ENCODE measurements around the gene KSR1.

Gene KSR1

DNA sequence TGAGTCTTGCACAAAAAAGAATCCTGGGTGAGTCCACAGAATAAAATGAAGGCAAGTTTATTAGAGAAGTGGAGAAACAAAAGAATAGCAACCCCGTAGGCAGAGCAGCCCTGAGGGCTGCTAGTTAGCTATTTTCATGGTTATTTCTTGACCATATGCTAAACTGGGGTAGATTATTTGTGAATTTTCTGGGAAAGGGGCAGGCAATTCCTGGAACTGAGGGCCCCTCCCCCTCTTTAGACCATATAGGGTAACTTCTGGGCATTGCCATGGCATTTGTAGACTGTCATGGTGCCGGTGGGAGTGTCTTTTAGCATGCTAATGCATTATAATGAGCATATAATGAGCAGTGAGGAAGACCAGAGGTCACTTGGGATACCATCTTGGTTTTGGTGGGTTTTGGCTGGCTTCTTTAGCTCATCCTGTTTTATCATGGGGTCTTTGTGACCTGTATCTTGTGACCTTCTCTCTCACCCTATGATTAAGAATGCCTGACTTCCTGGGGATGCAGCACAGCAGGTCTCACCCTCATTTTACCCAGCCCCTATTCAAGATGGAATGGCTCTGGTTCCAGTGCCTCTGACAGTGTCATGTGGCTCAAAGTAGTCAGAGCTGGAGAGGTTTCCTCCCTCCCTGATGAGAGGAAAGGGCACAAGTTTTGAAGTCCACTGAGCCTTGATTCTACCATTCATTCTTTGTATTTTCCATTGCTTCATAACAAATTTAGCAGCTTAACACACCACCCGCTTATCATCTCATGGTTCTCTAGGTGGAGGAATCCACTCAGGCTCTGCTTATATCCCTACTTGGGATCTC, 119.1 kb downstream of the KSR1 start:
- no peak for DNase-seq

DNA sequence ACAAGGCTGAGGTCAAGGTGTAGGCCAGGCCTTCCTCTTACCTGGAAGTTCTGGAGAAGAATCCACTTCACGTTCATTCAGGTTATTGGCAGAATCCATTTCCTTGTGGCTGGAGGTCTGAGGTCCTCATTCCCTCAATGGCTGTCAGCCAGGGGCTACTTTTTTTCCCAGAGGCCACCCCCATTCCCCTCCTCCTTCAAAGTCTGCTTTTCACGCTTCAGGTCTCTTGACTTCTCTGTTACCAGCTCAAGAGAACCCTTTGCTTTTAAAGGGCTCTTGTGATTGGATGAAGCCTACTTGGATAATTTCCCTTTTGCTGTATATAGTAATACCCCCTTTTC, 119.6 kb downstream of the KSR1 start:
- DNase-seq = no peak

DNA sequence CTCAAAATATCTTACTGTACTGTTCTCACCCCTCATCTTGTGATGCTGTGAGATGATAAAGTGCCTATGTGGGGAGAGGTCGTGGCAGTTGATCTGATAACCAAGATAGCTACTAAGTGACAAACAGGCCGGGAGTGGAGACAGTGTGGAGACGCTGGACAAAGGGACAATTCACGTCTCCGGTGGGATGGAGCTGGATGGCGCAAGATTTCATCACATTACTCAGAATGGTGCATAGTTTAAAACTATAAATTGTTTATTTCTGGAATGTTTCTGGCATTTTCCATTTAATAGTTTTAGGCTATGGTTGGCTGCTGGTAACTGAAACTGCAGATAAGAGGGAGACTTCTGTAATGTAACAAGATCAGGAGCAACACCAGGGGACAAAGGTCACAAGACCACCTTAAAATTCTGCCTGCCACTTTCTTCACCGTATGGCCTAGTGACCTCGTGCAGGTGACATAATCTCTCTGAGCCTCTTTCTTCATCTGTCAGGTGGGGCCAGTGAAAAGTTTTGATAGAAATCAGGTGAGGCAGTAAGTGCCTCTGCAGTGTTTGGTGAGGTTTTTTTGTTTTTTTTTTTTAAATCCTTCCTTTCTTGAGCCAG, 120.3 kb downstream of the KSR1 start:
- DNase-seq = no peak

DNA sequence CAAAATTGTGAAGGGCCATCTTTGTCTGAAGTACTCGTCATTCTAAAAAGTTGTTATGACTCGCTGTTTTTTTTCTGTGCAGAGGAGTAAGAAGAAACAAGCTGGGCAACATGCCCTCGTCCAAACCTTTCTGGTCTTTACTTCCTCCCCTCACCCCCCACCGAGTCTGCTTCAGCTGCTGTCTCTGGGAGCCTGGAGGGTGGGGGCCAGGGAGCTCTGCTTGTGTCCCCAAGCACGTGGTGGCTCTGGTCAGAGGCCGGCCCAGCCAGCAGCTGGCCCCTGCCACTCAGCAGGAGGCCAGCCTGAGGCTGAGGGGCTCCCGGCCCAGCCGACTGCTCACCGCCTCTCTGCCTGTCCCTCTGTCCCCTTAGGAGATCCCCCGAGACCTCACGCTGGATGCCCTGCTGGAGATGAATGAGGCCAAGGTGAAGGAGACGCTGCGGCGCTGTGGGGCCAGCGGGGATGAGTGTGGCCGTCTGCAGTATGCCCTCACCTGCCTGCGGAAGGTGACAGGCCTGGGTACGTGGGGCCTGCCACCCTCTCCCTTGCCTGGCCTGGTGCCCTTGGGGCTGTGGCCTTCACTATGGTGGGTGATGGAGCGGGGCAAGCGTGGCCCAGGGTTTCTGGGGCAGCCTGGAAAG, 121.0 kb downstream of the KSR1 start:
- DNase-seq = no peak

DNA sequence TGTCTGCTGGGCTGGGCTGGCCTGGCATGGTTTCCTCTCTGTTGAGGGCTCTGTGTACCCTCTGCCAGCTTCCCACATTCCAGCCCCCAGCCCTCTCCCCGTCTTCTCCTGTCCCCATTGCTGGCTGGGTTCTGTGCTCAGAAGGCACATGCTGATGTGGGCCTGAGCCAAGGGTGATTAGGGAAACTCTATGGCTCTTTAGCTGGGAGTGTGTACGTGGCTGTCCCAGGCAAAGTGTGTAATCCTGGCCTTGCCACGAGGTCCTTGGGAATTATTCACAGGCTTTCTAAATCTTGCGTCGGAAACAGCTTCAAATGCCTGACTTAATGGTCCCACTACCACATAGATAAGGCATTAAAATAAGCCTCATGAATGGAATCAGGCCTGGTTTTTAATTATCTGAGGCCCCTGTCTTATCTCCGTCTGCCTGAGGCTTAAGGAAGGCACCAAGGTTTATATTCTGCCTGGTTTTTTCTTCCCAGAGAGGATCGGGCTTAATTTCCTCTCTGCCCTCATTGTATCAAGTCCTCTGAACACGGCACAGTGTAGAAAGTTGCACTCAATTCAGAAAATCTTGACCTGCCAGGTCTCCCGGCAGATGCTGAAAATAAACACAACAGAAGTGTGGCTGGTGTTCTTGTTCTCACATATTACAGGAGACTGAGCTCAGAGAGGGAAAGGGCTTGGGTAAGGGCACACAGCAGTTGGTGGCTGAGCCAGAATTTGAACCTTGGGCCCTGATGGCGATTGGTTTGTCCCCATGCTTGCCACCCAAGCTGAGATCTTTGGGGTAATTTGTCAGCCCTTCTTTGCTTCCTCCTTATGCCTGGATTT, 121.9 kb downstream of the KSR1 start:
- no peak for DNase-seq

DNA sequence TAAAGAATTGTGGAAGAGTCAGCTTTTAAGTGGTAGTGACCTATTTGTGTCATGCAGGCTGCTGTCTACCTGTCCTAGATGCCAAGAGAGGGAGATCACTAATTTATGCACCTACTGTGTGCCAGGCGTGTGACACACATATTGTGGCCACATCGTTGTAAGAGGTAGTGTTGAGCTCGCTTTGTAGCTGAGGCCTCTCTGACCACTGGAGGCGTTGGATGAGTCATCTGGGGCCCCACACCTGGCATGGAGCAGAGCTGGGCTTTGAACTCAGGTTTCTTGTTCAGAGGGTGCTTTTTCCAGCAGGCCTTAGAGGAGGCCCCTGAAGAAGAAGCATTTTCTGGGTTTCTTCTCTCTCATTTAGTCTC, 122.5 kb downstream of the KSR1 start:
- peak; percentile 30 for DNase-seq

DNA sequence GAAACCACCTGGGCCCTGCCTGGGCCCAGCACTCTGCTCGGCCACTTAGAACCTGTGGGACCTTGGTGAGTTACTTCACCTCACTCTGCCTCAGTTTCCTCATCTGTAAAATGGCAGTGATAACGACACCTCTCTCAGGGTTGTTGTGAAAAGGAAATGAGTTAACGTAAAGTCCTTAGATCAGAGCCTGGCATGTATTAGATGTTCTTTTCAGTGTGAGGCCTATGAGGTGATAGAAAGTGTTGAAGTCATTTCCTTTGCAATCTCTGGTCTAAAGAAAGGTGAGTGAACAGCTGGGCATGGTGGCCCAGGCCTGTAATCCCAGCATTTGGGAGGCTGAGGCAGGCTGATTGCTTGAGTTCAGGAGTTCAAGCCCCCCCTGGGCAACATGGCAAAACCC, 123.1 kb downstream of the KSR1 start:
- DNase-seq = no peak

DNA sequence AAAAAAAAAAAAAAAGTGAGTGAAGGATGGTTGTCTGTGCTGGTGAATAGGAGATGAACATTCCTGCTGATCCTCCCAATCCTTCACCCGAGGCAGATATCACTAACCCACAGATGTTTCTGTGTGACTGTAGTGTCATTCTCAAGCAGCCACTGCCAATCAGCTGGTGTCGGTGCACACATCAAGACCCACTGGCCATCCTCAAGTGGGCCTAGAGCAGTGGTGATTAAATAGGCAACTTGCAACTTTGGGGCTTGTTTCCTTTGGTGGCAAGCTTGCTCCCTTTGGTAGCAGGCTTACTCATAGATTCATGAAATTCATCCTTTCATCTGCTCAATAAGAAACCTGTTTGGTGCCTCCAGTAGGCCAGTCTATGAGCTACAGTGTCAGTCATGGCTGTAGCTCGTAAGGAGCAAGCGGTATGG, 123.7 kb downstream of the KSR1 start:
- no peak for DNase-seq

DNA sequence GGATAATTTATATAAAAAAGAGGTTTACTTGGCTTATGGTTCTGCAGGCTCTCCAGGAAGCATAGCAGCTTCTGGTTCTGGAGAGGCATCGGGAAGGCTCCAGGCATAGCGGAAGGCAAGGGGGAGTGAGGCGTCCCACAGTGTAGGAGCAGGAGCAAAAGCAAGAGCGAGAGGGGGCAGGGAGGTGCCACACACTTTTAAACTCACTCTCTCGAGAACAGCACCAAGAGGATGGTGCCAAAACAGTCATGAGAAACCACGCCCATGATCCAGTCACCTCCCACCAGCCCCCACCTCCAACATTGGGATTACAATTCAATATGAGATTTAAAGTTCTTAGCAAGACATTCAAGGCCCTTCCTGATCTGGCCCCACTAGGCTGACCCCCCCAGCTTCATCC, 124.8 kb downstream of the KSR1 start:
- DNase-seq = no peak

DNA sequence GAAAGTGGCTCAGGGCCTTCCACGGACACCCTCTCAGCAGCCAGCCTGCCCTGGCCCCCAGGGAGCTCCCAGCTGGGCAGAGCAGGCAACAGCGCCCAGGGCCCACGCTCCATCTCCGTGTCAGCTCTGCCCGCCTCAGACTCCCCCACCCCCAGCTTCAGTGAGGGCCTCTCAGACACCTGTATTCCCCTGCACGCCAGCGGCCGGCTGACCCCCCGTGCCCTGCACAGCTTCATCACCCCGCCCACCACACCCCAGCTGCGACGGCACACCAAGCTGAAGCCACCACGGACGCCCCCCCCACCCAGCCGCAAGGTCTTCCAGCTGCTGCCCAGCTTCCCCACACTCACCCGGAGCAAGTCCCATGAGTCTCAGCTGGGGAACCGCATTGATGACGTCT, 126.4 kb downstream of the KSR1 start:
- DNase-seq = no peak

DNA sequence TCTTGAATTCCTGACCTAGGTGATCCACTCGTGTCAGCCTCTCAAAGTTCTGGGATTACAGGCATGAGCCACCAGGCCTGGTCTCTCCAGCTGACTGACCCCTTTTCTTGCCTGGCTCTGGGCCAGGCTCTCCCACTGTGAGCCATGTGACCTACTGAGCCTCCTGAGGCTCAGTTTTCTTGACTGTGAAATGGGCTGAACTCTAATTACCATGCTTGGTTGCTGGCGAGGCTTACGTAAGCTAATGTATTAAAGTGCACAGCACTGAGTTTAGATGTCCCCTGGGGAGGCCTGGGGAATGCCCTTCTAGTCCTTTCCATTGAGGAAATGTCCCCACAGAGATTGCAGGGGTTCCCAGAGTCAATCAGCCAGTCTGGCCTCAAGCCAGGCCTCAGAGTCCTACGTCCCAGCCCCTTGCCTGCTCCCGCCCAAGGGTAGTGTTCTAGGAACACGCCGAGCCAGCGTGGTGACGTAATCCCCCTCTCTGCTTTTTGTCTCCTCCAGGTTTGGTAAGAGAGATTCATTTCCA, 129.0 kb downstream of the KSR1 start:
- no peak for DNase-seq

DNA sequence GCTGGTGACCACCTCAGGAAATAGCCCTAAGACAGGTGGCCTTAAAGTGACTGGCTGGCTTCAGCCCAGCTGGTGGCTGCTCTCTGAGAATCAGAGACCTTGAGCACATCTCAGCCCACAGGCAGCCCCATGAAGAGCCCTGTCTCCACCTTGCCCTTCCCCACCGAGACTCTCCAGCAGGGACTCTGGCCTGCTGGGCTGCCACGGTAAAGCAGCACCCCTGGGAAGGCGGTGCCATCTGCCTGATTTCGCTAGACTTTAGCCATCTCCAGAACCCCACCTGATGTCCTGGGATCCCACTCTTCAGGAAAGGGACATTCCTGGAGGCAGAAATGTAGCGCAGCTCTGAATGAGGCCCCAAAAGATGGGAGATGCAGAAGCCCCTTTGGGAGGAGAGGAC, 129.5 kb downstream of the KSR1 start:
- DNase-seq = no peak

DNA sequence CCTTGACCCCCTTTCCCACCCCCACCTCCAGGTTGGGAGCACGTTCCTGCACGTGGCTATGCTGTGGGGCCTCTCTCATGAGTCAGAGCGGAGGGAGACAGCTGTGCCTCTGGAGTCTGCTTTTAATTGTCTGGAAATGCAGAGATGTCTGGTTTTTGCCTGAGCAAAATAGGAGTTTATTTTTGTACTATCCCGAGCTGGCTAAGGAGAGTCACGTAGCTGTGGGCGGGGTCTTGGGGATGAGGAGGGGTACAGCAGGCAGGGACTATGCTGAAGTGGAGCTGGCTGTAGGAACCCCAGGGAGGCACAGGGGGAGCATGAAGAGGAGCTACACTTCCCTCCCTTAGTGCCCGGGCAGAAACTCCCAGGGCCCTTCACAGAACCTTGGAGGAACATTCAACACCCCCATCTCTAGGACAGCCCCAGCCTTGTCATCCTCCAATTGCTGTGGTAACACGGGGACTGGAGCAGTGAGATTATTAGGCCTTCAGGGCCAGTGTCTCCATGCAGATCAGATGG, 130.0 kb downstream of the KSR1 start:
- DNase-seq = no peak

DNA sequence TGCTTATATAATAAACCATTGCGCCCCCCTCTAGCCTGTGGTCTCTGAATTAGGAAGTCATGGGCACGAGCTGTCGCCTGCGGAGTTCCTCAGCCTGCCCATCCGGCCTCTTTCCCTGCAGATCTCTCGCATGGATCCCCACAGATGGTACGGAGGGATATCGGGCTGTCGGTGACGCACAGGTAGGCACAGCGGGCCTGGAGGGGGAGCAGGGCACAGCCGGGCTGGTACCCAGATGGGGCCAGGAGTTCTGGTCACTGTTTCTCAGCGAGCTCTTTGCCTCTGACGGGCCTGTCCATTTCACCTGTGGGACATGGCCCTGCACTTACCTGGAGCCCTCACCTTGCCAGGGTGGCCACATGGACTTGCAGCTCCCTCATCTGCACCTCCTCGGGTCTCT, 132.1 kb downstream of the KSR1 start:
- DNase-seq = no peak

DNA sequence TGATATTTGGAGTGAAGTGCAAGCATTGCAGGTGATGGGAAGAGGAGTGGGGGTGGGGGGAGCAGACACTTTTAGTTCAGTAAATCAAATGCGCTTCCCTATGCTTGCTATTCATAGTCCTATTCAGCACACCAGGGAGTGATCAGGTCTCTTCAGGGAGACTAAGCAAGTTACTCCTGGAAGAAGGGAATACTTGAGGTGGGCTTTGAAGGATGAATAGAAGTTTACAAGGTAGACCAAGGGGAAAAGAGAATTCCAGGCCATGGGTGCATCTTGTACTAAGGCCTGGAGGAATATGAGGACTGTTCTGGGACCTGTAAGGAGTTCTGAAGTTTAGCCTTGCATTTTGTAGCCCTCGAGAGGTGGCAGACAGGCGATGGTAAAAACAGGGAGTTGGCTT, 134.6 kb downstream of the KSR1 start:
- no peak for DNase-seq

DNA sequence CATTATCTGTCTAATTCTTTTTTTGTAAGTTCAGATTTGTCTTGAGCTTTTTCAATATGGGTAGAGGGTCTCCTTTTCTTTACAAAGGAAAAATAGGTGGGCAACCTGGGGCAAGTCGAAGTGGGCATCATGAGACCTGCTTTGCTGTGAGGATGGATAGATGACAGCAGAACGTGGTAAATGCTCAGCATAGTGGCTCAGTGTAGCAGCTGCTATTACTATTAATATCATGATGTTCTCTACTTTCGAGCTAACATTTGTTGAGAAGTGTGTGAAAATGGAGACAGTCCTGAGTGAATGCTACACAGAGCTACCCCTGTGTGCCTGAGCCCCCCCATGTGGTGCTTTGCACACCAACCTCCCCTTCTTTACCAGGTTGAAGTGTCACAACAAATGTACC, 135.7 kb downstream of the KSR1 start:
- no peak for DNase-seq

DNA sequence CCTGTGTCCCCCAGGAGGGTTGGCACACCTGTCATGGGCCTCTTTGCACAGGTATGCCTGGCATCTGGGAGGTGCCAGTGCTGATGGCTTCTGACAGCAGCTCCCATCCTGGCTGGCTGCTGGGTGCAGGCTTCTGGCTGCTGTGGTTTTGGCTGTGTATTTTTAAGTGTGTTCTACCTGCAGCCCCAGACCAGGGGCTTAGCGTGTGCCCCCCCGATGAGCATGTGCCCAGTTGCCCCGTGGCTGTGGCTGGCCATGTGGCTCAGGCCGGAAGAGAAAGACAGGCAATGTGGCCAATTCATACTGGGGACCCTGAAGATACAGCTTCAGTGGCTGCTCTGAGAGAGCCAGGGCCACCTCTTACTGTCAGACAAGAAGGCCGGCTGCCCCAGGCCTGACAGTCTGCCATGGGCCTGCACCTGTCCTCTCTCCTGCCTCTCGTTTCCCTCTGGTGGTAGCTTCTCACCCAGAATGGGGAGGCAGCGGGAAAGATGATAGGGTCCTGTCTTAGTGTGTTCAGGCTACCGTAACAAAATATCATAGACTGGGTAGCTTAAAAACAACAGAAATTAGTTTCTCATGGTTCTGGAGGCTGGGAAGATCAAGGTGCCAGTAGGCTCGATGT, 137.1 kb downstream of the KSR1 start:
- no peak for DNase-seq

DNA sequence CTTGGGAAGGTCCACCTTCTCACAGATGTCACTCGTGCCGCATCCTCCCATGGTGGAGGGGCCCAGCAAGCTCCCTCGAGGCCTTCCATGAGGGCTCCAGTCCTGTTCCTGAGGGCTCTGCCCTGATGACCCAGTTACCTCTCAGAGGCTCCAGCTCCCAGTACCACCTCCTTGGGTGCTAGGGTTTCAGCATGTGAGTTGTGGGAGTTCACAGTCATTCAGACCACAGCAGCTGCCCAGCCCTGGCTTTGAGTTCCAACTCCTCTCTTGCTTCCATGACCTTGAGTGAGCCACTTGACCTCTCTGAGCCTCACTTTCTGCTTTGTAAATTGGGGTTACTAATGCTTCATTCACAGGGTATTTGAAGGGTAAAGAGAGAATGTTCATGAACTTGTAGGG, 137.6 kb downstream of the KSR1 start:
- no peak for DNase-seq

DNA sequence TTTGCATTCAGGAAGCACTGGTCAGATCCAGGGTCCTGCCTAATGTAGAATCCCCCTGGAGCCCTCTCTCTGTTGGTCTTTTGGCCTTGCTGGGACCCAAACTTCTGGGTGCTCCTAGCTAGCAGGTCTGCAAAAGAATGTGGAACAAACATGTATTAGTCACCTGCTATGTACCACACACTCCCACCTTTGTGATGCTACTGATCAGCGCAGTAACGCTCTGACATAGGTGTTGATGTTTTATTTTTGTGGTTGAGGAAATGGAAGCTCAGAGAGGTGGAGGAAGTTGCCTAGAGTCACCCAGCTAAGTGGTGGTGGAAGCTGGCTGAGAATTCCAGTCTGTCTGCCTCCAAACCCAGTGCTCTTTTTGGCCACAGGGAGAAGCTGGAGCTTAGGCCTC, 139.0 kb downstream of the KSR1 start:
- DNase-seq = no peak

DNA sequence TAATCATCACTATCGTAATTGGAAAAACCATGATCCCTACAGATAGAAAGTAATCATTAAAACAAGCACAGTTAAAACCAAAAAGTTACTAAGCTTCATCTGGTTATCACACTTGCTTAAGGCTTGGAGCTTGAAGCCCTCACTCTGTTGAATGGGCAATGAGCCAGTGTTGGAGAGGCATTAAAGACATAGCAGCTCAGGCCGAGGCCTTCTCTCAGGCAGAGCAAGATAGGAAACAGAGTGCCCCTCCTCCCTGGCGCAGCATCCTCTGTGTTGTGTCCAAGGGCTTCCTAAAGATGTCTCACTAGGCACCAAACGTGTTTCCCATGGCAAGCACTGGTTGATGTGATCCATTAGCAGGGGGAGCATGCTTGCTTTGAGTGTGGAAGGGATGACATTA, 139.8 kb downstream of the KSR1 start:
- no peak for DNase-seq

DNA sequence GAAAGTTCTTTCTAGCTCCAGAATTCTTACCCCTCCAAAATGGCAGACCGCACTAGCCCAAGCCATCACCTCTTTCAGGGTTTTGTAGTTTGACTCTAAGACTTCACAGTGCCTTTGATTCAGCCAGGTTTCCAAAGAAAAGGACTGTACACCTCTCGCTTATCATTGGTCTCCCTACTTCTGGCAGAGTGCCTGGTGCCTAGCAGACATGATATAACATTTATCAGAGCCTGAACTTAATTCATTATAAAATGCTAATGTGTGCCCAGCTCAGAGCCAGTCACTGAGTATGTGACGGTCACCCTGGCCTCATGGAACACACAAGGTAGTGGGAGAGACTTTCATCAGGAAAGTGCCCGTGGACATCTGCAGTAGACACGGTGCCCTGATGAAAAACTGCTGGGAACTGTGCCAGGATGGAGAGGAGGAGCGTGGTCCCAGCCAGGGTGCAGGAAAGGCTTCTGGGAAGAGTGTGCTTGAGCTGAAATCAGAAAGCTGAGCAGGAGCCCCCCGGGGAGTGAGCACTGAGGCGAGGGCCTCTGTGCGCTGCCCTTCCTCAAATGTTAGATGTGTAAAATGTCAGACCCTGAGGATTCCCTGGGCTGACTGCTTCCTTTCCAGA, 140.4 kb downstream of the KSR1 start:
- DNase-seq = no peak

DNA sequence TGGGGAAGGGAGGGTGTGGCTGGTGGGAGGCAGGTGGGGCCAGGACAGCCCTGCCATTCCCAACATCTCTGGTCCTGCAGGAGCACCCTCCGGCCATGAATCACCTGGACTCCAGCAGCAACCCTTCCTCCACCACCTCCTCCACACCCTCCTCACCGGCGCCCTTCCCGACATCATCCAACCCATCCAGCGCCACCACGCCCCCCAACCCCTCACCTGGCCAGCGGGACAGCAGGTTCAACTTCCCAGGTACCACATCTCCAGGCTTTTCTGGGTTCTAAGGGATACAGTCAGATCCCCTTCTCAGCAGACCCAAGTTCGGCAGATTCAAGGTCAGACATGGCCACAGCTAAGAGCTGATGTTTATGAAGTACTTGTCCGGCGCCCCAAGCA, 140.9 kb downstream of the KSR1 start:
- DNase-seq = no peak
